ENCODE results near the gene SUSD1.

GRCh38 chr9:112180387-112180881 lies 5.3 kb upstream of the SUSD1 start:
- TF ChIP-seq CTCF (IDR thresholded peaks at IDR 0.05; ENCODE audit: insufficient read depth, low read depth, low read length) (no peak), EZH2 (IDR thresholded peaks at IDR 0.05; ENCODE audit: insufficient read depth, low read length) (no peak)
